Thoracic aorta (tissue), 2 donors: ENCODE results near the gene FBXL15. TPM values are rescaled to one million over a fixed set of nuclear protein-coding genes. Genes with fewer than 3 reads are reported as not detected.

Experiments used
- ATAC-seq: fragments of 150-250 bp; one replicate; pipeline ENCODE4 v1.8.0; 2017; ENCODE audit warnings: low read depth; ENCODE audit not compliant: insufficient number of reproducible peaks, low FRiP score
- DNase-seq: peaks from one replicate; pipeline ENCODE4 v3.0.0-alpha.2; 2020; ENCODE audit warnings: low spot score
- H3K27ac ChIP-seq, 2 donors: fragments of 200-600 bp; sonication (generic); 1 replicate in 1 of 2; 2 replicates in 1 of 2; pipeline ENCODE4 v1.5.1; 2016; ENCODE audit warnings: mild to moderate bottlenecking in 2 of 2, moderate library complexity in 2 of 2
- H3K27me3 ChIP-seq: fragments of 200-600 bp; sonication (generic); replicated peaks from 2 replicates; pipeline ENCODE4 v1.6.0; 2016; ENCODE audit warnings: mild to moderate bottlenecking; ENCODE audit not compliant: insufficient read depth
- H3K36me3 ChIP-seq: fragments of 200-600 bp; sonication (generic); one replicate; pipeline ENCODE4 v1.5.1; 2016
- H3K4me1 ChIP-seq, 2 donors: fragments of 200-600 bp; sonication (generic); 1 replicate in 1 of 2; 2 replicates in 1 of 2; pipeline versions ENCODE4 v1.5.1 to v1.6.0; 2016; ENCODE audit warnings: low read depth in 2 of 2, mild to moderate bottlenecking in 1 of 2; ENCODE audit not compliant: control insufficient read depth in 1 of 2
- H3K4me3 ChIP-seq: fragments of 200-600 bp; sonication (generic); 2 replicates; pipeline ENCODE4 v1.5.1; 2016; ENCODE audit warnings: mild to moderate bottlenecking
- H3K9me3 ChIP-seq: fragments of 200-600 bp; sonication (generic); 2 replicates; pipeline ENCODE4 v1.5.1; 2016
- CTCF ChIP-seq: fragments of 200-600 bp; sonication (generic); IDR thresholded peaks from one replicate; pipeline ENCODE4 v1.5.1; 2019; ENCODE audit warnings: antibody characterized with exemption
- total RNA-seq, 2 donors: library from RNA; depleted of rRNA; stranded (reverse); fragments of >200 nt; gene quantifications; one replicate each; pipeline versions ENCODE4 v1.1.0 to v1.2.3, GENCODE V29; 2016

Gene FBXL15
- total RNA-seq, 2 donors from 2014 or later = 19.8 to 24.0 TPM

GRCh38 chr10:102401342-102401654 is 19.3 kb upstream of the FBXL15 start:
- Histone ChIP-seq H3K4me3 (no peak overlapping the region), H3K9me3 (no peaks in the 10 kb centered on the region), H3K27me3 (no peaks in the 10 kb centered on the region), H3K4me1 (peaks cover 7 to 21% of the 10 kb centered on the region in 2 donors), H3K27ac (no peak overlapping the region), H3K36me3 (peaks cover 12% of the 10 kb centered on the region)
- TF ChIP-seq CTCF = no peak
- no peak for ATAC-seq
- DNase-seq = no peak

- peaks cover 12% of the 10 kb centered on the region for H3K36me3 ChIP-seq
- no peak for ATAC-seq
- H3K27ac ChIP-seq = no peak overlapping the region
- H3K27me3 ChIP-seq = no peaks in the 10 kb centered on the region
- no peak for TF ChIP-seq CTCF
- H3K4me3 ChIP-seq = no peak overlapping the region
- H3K9me3 ChIP-seq = no peaks in the 10 kb centered on the region
- no peak for DNase-seq
- H3K4me1 ChIP-seq = peaks cover 3 to 15% of the 10 kb centered on the region in 2 donors
Observed at GRCh38 chr10:102401735-102402511, 18.7 kb upstream of the FBXL15 start.

GRCh38 chr10:102402512-102402896 is 18.1 kb upstream of the FBXL15 start:
- H3K27ac ChIP-seq = no peak overlapping the region
- peaks cover 3 to 13% of the 10 kb centered on the region in 2 donors for H3K4me1 ChIP-seq
- no peaks in the 10 kb centered on the region for H3K27me3 ChIP-seq
- no peak for TF ChIP-seq CTCF
- no peaks in the 10 kb centered on the region for H3K9me3 ChIP-seq
- no peak overlapping the region for H3K4me3 ChIP-seq
- no peak for ATAC-seq
- peaks cover 12% of the 10 kb centered on the region for H3K36me3 ChIP-seq
- no peak for DNase-seq

GRCh38 chr10:102403115-102403514 is 17.5 kb upstream of the FBXL15 start:
- Histone ChIP-seq H3K36me3 (peaks cover 12% of the 10 kb centered on the region), H3K27me3 (no peaks in the 10 kb centered on the region), H3K27ac (no peak overlapping the region), H3K4me3 (no peak overlapping the region), H3K9me3 (no peaks in the 10 kb centered on the region), H3K4me1 (peaks cover 3 to 13% of the 10 kb centered on the region in 2 donors)
- ATAC-seq (no peak), DNase-seq (no peak)
- TF ChIP-seq CTCF = no peak

- peaks cover 3 to 11% of the 10 kb centered on the region in 2 donors for H3K4me1 ChIP-seq
- H3K4me3 ChIP-seq = no peak overlapping the region
- ATAC-seq = no peak
- H3K27ac ChIP-seq = no peak overlapping the region
- peaks cover 12% of the 10 kb centered on the region for H3K36me3 ChIP-seq
- no peaks in the 10 kb centered on the region for H3K9me3 ChIP-seq
- no peak for TF ChIP-seq CTCF
- no peak for DNase-seq
- H3K27me3 ChIP-seq = no peaks in the 10 kb centered on the region
Observed at GRCh38 chr10:102404361-102405107, 16.1 kb upstream of the FBXL15 start.
